GM12891 (cell line): ENCODE data around the gene TAOK3.

Experiments used
- POLR2A ChIP-seq: IDR thresholded peaks from 2 replicates; pipeline ENCODE4 v1.6.1; 2011; ENCODE audit warnings: low read depth, low read length, control low read depth
- POLR2AphosphoS5 ChIP-seq: IDR thresholded peaks from 2 replicates; pipeline ENCODE4 v1.6.1; 2011; ENCODE audit warnings: low read depth, low read length, control low read depth
- SPI1 ChIP-seq: IDR thresholded peaks from 2 replicates; pipeline ENCODE4 v1.6.1; 2011; ENCODE audit warnings: low read depth, low read length, control low read depth
- TAF1 ChIP-seq: IDR thresholded peaks from 2 replicates; pipeline ENCODE4 v1.6.1; 2011; ENCODE audit warnings: low read depth, low read length, control low read depth

- no peak for TF ChIP-seq POLR2A
- no peak for TF ChIP-seq POLR2AphosphoS5
- TF ChIP-seq TAF1, result no peak
- TF ChIP-seq SPI1, result no peak
These were observed 26.2 kb upstream of the TAOK3 start for GRCh38 chr12:118398940-118399339.
